GM18870 (cell line): ENCODE measurements around the gene SLC16A8.

Experiments
- ATAC-seq: cut with Tn5 transposase; IDR thresholded peaks from one replicate; pipeline ENCODE4 v1.9.1; 2021; ENCODE audit warnings: moderate library complexity; ENCODE audit not compliant: unreplicated experiment

The SLC16A8 gene

DNA sequence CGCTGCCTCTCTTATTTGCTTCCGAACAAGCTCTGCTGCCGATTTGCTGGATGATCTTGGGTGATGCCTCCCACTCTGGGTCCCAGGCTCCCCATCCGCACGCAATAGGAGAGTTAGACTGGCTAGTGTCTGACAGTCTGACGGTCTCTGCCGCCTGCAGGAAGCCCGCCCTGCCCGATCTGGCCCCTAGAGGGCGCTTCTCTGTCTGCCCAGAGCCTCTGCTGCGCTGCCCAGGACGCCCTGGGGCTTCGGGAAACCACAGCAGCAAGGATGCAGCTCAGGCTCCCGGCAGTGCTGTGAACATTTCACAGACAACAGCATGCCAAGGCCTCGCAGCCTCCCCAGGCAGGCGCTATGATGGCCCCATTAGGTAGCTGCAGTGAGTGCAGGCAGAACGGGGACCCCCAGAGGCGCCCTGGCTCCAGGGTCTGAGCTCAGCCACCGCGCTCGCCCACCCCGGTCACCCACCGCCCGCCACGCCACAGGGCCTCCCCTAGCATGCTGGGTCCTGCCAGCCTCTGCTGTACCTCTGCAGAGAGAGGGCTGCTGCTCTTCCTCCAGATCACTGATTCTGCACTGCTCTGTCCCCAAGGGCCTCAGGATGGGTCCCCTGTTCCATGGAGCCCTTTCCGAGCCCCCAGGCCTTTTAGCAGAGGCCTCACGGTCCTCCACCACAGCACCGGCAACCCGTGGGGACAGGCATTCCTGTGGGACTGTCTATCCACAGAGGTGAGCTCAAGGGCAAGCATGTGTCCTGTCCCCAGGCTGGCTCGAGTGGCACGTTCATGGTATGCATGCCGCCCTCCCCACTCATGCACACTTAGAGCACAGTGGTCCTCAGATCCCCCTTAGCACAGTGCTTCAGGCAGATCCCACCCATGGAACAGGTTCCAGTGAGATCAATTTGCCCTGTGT is 30.8 kb upstream of the SLC16A8 start:
- ATAC-seq: no peak

- no peak for ATAC-seq
Measured at GRCh38 chr22:38112381-38112780, 28.4 kb upstream of the SLC16A8 start.

GRCh38 chr22:38111925-38112355 is 28.0 kb upstream of the SLC16A8 start:
- no peak for ATAC-seq

DNA sequence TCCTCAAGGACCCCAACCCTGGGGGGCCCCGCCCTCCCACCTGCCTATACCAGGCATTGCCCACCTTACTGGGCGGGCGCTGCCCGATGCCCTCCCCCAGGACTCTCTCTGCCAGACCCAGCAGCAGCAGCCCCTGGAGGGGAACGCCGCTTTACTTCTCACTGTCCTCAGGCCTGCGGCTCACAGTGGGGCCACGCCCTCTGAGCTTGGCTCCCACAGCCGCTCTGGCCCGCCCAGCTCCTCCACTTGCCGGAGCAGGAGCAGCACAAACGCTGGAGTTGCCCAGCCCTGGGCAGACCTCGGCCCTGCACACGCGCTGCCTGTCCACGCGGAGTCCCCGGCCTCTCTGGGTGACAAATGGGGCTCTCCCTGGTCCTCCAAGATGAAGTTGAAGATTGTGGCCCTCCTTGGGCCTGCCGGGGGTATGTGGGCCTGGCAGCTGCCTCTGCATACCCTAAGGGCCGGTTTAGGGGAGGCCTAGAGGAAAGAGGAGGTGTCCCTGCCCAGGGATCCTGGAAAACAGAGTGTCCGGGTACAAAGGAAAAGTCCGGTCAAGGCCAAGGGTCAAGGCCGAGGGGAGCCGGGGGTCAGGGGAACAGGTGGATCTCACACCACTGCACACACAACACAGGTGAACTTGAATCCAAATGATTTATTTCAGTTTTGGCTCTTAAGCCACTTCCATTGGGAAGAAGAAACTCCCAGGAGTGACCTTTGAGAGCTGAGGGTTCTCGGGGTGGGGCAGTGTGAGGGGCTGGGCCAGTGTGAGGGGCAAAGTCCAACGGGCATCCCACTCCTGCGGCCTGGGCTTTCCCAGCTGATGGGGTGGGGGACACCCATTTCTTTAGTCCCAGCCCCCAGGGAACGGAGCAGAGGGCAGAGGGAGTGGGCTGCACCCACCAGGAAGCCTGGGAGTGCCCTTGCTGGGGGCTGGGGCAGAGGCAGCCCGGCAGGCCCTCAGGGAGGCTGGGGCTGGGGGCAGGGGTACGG is 27.2 kb upstream of the SLC16A8 start:
- ATAC-seq: no peak

DNA sequence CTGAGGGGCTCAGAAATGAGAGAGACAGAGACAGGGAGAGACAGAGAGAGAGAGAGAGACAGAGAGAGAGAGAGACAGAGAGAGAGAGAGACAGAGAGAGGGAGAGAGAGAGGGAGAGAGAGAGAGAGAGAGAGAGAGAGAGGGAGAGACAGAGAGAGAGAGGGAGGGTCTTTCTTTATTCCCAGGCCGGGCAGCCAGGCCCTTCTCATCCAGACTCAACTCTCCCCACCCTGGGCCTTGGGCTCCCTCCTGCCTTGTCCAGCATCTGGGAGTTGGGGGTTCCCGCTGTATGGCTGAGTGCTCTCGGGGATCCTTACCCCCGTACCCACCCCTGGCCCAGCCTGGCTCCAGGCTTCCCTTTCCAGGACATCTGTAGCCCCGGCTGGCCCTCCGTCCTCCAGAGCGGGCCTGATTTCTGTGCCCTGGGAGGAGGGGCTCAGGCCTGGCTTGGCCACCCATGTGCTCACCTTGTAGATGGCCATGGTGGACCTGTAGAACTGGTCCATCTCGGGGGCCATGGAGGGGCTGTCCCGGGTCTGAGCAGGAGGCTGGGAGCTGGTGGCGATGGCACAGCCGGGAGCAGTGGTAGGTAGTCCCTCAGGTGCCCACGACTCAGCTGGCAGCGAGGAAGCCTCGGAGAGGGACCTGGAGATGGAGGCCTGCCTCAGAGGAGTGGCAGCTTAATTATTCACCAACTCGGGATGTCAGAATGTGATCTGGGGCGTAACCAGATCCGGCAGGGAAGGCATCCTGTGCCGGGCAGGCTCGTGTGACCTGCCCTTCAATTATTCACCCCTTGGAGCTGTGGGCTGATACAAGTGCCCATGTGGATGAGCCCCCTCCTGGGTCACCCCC is 26.3 kb upstream of the SLC16A8 start, which contains the start of gene BAIAP2L2:
Gene BAIAP2L2 (minus strand): TSS at position 677 of the 855 bp plus-strand sequence. CDS start 159 bp downstream, at position 518.
- ATAC-seq: no peak

DNA sequence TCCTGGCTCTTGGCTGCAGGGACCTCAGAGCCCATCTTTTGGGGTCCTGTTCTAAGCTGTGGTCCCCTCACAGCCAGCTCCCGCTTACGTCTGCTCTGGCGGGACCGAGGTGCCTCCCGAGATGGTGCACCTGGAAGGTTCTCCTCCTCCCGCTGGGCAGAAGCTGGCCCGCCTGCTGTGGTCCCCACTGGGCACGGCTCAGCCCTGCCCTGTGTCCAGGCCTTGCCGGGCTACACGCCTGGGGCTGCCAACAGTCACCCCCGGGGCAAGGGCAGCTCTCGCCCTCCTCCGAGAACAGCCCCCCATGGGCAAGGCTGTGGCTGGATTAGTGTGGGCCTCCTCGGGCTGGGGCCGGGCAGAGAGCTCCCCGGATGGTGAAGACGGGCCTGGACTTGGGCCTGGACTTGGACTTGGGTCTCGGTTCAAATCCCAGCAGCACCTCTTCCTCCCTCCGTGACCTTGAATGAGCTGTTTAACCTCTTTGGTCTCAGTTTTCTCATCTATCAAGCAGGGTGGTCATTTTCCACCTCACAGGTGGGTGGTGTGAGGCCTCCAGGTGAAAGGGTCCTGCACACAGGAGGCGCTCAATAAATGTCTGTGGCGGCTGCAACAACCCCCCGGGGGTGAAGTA is 25.5 kb upstream of the SLC16A8 start:
- ATAC-seq: no peak

GRCh38 chr22:38108561-38109319 is 24.8 kb upstream of the SLC16A8 start:
- no peak for ATAC-seq

- no peak for ATAC-seq
Measured at GRCh38 chr22:38107692-38108515, 23.9 kb upstream of the SLC16A8 start.

DNA sequence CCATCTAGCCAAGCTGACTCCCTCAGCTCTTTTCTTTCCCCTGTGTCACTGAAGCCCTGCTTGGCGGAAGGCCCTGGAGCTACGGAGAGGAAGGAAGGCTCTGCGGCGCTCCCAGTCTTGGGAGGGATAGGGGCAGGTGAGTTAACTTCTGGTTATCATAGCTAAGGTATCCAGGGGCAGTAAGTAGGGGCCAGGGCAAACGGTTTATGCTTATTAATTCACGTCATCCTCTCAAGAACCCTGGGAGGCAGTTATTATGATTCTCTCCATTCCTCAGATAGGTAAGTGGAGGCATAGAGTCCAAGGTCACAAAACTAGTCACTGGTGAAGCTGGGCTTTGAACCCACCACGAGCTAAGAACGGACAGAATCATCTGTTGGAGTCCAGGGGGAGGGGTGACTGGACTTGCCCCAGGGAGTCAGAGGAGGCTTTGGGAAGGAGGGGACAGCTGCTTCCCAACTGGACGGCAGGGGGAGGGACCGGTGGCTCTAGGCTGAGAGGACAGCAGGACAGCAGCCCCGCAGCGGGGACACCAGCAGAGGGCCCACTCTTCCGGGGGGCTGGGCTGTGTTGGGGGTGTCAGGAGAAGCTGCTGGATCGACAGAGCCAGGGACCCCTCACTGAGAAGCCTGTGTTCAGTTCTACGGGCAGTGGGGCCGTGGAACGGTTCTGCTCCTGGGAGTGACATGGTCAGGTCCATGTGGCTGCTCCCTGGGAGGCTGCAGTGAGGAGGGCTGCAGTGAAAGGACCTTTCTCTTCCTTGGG is 23.0 kb upstream of the SLC16A8 start:
- ATAC-seq: no peak

DNA sequence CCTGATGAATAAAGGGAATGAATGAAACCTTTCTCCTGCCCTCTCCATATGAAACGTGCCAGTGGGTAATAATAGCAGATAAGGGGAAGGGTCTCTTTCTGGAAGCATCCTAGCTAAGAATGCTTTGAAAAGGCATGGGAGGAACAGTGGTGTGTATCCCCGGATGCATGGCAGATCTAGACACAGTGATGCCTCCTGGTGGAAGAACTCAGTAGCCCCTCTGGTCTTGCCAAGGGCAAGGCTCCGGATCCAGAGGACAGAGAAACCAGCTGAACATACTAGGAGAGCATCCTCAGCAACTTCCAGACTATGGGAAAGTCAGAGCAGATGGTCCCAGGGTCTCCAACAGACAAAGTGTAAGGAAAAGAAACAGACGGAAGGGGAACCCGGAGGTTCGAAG is 20.1 kb upstream of the SLC16A8 start:
- no peak for ATAC-seq

DNA sequence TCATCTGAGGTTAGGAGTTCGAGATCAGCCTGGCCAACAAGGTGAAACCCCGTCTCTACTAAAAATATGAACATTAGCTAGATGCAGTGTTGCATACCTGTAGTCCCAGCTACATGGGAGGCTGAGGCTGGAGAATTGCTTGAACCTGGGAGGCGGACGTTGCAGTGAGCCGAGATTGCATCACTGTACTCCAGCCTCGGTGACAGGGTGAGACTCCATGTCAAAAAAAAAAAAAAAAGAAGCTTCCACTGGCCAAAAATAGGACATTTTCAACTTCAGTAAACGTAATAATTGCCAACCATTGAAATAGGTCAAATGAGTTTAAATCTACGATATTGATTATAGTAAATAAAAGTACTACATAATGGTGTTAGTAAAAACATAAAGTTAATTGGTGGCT is 19.7 kb upstream of the SLC16A8 start:
- no peak for ATAC-seq

- no peak for ATAC-seq
Measured at GRCh38 chr22:38098410-38099249, 14.6 kb upstream of the SLC16A8 start.

DNA sequence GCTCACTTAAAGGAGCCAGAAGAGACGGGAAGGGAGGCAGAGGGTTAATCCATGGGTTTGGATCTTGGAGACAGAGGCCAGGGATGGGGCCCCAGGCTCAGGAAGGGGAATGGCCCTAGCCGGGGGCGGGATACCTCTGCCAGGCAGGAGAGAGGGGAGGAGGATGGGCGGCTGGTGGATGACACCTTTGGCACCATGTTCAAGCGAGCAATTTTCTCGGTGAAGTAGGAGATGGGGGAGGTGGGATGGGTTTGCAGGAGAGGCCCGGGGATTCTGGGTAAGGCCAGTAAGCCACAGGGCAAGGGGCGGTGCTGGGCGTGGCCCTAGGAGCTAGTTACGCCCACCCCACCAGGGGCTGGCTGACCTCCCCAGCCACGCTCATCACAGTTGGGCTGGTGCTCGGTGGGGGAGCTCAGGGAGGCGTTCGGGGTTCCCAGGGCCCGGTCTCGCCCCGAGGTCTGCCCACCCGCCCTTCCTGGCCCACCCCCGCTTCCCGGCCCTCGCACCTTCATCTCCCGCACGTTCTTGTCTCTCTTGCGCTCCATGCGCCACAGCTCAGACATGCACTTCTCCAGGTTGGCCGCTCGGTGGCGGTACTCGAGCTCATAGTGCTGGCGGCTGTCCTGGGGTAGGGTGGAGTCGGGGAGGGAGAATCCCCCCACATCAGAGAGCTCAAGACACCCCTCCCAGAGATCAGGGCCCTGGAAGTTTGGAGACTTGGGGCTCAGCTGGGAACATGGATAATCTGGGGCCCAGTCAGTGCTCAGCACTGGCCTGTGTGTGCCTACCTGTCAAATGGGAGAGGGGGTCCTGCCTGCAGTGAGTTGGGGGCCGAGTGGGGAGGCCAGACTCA is 13.8 kb upstream of the SLC16A8 start:
- ATAC-seq: no peak

DNA sequence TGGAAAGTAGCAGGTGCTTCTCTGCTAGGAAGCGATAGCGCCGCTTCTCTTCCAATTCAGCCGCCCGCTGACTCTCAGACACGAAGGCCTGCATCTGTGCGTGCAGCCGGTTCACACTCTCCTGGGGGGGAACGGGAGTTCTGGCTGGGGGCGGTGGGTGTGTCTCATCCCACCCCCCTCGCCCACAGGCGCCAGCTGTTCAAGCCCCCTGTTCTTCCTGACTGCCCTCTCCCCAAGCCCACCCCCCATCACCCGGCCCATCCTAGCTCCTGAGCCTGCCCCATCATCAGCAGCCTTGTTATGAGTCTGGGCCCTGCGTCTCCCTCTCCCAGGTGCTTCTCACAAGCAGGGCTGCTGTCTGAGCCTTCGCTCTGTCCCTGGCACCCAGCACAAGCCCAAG is 13.1 kb upstream of the SLC16A8 start:
- no peak for ATAC-seq

DNA sequence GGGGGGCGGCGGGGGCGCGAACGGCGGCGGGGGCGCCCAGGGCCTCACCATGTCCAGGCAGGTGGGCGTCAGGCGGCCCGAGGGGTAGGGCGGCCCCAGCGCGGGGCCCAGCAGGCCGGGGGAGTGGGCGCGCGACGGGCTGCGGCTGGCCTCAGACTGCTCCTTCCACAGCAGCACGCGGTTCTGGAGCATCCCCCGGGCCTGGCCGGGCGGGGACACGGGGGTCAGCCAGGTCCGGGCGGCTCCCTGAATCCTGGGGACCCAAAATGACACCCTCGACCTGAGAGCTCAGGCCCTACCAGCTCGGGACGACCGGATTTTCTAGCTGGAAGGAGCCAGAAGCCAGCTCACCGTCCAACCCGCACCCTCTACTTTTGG is 5.5 kb upstream of the SLC16A8 start:
- no peak for ATAC-seq
